Testis (tissue), 2 donors: ENCODE data around the gene ZNF394.

Source experiments
- CTCF ChIP-seq, 3 experiments: fragments of 450-650 bp in 2 of 3; fragments of 200-600 bp in 1 of 3; sonication (generic) in 1 of 3; IDR thresholded peaks; one replicate each; pipeline ENCODE4 v1.5.1; 2016 to 2019; ENCODE audit warnings: antibody characterized with exemption in 3 of 3, mild to moderate bottlenecking in 2 of 3, moderate library complexity in 1 of 3
- POLR2A ChIP-seq: fragments of 450-650 bp; IDR thresholded peaks from one replicate; pipeline ENCODE4 v1.6.1; 2017; ENCODE audit warnings: antibody characterized with exemption, mild to moderate bottlenecking, moderate library complexity

- TF ChIP-seq CTCF (IDR thresholded peaks at IDR 0.05) (no peak), POLR2A (no peak)
Measured at GRCh38 chr7:99457650-99458493, 42.2 kb downstream of the ZNF394 start.
